ENCODE results near the gene PRDM10.
"Not testable (repeated sequence)": the region's sequence is repeated elsewhere in the genome, so short reads cannot be mapped to it uniquely, and the experiment has no call there.

PRDM10 gene

DNA sequence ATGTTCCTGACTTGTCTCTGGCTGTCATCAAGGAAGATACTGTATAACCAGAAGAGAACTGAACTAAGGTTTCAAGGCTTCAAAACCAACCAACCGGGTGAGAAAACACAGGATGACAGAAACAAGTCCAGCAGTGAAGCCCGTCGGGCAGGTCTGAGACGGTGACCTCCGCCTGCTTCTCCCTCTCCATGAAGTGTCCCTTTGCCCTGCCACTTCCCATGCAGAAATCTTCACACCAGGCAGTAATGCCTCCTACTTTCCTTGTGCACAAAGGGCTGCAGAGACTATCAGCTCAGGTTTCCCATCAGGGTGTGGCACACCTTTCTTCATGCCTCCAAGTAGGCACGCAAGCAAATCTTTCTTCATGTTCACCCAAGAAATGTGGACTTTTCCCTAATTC is 24.2 kb downstream of the PRDM10 start:
- TF ChIP-seq GATA1 (IDR thresholded peaks at IDR 0.05; ENCODE audit: low read depth, low read length) (no peak), POLR2A (IDR thresholded peaks at IDR 0.05; ENCODE audit: low read length) (no peak)
- no peak for DNase-seq

DNA sequence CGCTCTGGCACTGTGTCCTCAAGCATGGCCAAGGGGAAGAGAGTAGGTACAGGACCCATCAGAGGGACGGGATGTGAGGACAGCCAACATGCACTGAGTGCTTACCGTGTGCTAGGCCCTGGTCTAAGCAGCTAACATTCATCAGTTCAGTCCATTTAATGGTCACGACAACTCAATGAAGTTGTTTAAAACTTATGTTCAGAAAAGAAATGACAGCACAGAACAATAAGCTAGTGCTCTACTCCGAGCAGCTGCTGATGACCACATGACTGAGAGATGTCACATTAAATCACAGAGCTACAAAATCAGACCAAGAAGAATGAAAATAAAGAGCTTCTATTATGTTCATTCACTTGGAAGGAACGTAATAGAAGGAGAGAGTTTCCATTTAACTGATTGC is 26.3 kb downstream of the PRDM10 start:
- no peak for TF ChIP-seq GATA1 (IDR thresholded peaks at IDR 0.05; ENCODE audit: low read depth, low read length)
- TF ChIP-seq POLR2A (IDR thresholded peaks at IDR 0.05; ENCODE audit: low read length) = no peak

GRCh38 chr11:129975543-129975942 is 27.1 kb downstream of the PRDM10 start:
- no peak for DNase-seq
- TF ChIP-seq POLR2A (IDR thresholded peaks at IDR 0.05; ENCODE audit: low read length) = no peak

More for the DNA sequence above, 26.3 kb downstream of the PRDM10 start:
- no peak for DNase-seq

DNA sequence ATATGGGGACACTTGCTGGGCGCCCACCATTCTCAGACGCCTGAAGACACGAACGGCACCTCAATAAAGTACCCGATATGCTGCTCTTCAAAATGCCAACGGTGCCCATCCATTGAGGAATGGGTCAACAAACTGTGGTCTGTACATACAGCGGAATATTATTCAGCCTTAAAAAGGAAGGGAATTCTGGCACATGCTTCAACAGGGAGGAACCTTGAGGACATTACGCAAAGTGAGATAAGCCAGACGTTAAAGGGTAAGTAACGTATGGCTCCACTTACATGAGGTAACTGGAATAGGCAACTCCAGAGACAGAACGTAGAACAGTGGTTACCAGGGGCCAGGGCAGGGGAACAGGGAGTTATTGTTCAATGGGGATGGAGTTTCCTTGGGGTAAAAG is 28.0 kb downstream of the PRDM10 start:
- TF ChIP-seq POLR2A (IDR thresholded peaks at IDR 0.05; ENCODE audit: low read length) = no peak
- TF ChIP-seq GATA1 (IDR thresholded peaks at IDR 0.05; ENCODE audit: low read depth, low read length) = no peak
- no peak for DNase-seq

- TF ChIP-seq POLR2A (IDR thresholded peaks at IDR 0.05; ENCODE audit: low read length) = no peak
- TF ChIP-seq GATA1 (IDR thresholded peaks at IDR 0.05; ENCODE audit: low read depth, low read length) = no peak
- no peak for DNase-seq
These were observed 28.4 kb downstream of the PRDM10 start for GRCh38 chr11:129974237-129974636.

DNA sequence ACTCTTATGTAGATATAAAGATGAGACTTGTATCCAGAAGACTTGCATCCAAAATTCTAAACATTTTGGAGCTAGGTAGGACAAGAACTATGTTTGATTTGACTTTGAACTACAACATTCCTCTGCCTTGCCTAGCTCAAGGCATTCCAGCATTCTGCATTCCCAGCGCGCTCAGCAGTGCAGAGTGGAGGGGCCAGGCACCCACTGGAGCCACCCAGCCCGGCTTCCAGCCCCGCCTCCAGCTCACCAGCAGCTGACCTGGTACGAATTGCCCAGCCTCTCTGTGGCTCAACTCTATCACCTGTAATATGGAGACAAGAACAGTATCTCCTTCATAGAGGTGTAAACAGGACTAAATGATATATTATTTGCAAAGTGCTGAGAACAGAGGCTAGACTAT is 28.8 kb downstream of the PRDM10 start:
- no peak for DNase-seq
- TF ChIP-seq POLR2A (IDR thresholded peaks at IDR 0.05; ENCODE audit: low read length) (no peak), GATA1 (IDR thresholded peaks at IDR 0.05; ENCODE audit: low read depth, low read length) (no peak)

- TF ChIP-seq GATA1 (IDR thresholded peaks at IDR 0.05; ENCODE audit: low read depth, low read length) (no peak), POLR2A (IDR thresholded peaks at IDR 0.05; ENCODE audit: low read length) (no peak)
These were observed 29.6 kb downstream of the PRDM10 start for GRCh38 chr11:129973068-129973467.

GRCh38 chr11:129972611-129973010 is 30.0 kb downstream of the PRDM10 start:
- TF ChIP-seq POLR2A (IDR thresholded peaks at IDR 0.05; ENCODE audit: low read length) (no peak), GATA1 (IDR thresholded peaks at IDR 0.05; ENCODE audit: low read depth, low read length) (no peak)
- DNase-seq = no peak

More at GRCh38 chr11:129973068-129973467, 29.6 kb downstream of the PRDM10 start:
- DNase-seq = no peak

- not testable (repeated sequence) for DNase-seq
These were observed 30.8 kb downstream of the PRDM10 start for GRCh38 chr11:129971856-129972255.

DNA sequence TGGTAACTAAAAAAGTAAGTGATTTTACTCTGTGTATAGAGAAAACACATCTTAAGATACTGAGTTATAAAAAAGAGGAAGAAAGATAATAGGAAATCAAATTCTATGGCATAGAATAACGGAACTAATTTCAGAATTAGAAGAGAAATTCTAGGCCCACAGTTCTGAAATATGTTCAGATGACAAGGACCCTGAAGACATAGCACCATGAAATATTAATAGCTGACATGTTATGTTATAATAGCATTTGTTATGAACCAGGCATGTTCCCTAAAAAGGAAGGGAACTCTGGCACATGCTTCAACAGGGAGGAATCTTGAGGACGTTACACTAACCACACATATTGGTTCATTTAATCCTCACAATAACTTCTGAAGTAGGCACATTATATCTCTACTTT is 32.7 kb downstream of the PRDM10 start:
- TF ChIP-seq POLR2A (IDR thresholded peaks at IDR 0.05; ENCODE audit: low read length) = no peak
- no peak for TF ChIP-seq GATA1 (IDR thresholded peaks at IDR 0.05; ENCODE audit: low read depth, low read length)
- no peak for DNase-seq

DNA sequence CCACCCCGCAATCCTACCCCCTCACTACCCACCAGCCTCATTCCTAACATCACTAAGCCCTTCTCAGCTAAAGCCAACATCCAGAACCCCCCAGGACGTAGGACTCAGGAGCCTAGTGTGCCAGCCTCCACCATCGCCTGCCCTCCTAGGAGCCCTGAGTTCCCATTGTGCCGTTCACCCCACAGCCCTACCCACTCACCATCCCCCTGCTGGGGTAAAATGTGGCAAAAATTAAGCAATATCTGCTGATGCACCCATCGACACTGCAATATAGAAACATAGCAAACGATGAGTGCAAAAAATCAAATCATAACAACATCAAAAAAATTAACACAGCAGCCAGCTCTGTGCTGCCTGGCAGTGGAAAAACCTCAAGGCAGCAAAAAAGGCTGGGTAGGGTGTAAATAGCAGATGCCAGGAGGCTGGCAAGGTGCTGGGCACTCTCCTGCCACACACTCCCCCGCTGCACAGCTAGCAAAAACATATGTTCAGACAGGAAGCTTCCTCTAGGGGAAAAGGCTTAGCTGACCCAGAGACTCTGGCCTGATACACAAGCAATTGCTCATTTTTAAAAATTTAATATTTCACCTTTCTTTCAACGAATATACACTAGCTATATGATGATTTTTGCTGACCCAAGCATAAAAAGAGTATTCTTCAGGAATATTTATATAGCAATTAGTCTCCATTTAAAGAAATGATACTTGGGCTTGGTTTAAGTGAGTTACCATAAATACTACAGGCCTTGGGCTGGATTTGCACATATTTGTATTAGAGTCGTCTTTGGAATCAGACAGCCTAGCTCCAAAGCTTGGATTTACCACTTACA is 33.8 kb downstream of the PRDM10 start:
- DNase-seq = no peak
- TF ChIP-seq POLR2A (IDR thresholded peaks at IDR 0.05; ENCODE audit: low read length) (no peak), GATA1 (IDR thresholded peaks at IDR 0.05; ENCODE audit: low read depth, low read length) (no peak)

DNA sequence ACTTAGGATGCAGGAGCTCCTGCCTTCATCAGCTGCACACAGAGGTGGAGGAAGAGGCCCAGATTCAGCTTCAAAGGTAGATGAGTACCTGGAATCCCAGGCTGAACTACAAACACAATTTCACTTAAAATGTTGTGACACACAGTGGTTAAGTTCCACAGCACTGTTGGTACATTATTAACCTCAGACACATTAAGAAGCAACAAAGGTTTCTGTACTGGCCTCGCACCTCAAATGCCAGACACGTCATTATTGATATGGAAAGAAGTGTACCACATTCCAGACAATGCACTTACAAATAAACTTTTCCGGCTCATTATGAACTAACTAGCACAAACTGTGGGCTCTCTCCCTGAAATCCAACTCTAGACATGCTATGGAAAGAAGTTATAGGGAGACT is 34.6 kb downstream of the PRDM10 start:
- DNase-seq = no peak
- TF ChIP-seq POLR2A (IDR thresholded peaks at IDR 0.05; ENCODE audit: low read length) (no peak), GATA1 (IDR thresholded peaks at IDR 0.05; ENCODE audit: low read depth, low read length) (no peak)

DNA sequence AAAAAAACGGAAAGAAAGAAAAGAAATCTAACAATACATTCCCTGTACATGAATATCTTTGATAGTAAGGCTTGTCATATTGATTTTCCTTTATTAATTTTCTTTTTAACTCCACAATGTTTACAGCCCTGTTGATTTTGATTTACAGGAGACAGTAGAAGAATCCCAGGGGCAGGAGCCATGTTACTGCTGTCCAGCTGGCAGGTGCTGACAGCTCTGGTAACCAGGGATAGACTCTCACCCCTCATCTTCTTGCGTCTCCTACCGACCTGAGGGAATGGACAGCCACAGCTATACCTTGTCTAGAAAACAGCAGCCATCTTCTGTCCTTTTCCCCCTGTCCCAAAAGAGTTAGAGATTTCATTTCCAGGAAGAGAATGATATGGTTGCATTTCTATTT is 37.4 kb downstream of the PRDM10 start:
- DNase-seq = no peak
- TF ChIP-seq GATA1 (IDR thresholded peaks at IDR 0.05; ENCODE audit: low read depth, low read length) (no peak), POLR2A (IDR thresholded peaks at IDR 0.05; ENCODE audit: low read length) (no peak)

DNA sequence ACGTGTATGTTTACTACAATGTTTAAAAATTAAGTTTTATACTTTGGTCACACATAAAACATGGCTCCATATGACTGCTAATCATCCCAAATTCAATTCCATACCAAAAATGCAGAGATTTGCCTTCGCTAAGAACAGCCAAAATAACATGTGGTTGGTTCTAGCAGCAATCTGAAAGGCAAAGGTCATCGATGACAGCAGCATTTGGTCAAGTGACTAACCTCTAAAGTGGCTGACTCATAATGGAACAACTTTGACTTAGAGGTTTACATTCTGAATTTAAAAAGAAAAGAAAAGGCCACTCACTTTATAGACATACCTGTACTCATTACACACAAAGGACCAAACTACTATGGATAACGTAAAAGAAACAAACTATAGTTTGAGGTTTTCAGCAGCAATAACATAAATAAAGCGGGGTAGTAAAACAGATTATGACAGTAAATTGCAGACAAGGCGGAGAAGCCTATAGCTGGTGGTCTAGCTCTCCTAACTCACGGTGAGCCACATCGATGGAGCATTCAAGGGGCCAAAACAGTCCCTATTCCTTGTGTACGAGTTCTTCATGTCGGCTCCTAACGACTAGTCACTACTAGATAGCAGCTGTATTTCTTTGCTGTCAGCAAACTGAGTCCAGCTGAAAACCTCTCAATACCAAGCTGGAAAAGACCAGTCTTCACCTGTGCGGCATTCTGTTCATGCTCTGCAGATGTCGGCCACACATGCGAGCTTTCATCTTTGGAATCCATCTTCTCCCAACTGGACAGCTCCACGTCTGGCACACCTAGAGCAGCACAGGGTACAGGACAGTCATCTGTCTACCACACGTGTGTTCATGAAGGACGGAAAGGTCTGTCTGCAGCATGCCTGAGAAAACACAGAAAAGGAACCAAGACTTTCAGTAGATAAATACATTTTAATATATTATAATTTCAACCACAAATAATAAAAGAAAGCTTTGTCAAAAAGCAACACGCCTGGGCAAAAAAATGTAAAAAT is 42.1 kb downstream of the PRDM10 start:
- peak in 1 of 2 experiments; percentile 21 for DNase-seq
- TF ChIP-seq POLR2A (IDR thresholded peaks at IDR 0.05; ENCODE audit: low read length) = no peak
- TF ChIP-seq GATA1 (IDR thresholded peaks at IDR 0.05; ENCODE audit: low read depth, low read length) = no peak

Data from erythroblast (primary cell).